Osteocyte (in vitro differentiated cells): ENCODE measurements around the gene MFAP5. TPM values are rescaled to one million over a fixed set of nuclear protein-coding genes. Genes with fewer than 3 reads are reported as not detected.

ENCODE experiments used
- DNase-seq: peaks from one replicate; pipeline ENCODE4 v3.0.0; 2021; ENCODE audit warnings: mixed read lengths; ENCODE audit not compliant: unreplicated experiment; ENCODE audit errors: extremely low spot score
- H3K27ac Mint-ChIP-seq: one replicate; pipeline ENCODE4 v1.8.0; 2021; ENCODE audit warnings: mild to moderate bottlenecking, mixed read lengths; ENCODE audit not compliant: unreplicated experiment
- H3K27me3 Mint-ChIP-seq: one replicate; pipeline ENCODE4 v1.8.0; 2021; ENCODE audit warnings: mixed read lengths; ENCODE audit not compliant: unreplicated experiment
- H3K36me3 Mint-ChIP-seq: one replicate; pipeline ENCODE4 v1.8.0; 2021; ENCODE audit warnings: mixed read lengths; ENCODE audit not compliant: unreplicated experiment
- H3K4me1 Mint-ChIP-seq: one replicate; pipeline ENCODE4 v1.8.0; 2021; ENCODE audit warnings: mixed read lengths; ENCODE audit not compliant: unreplicated experiment
- H3K4me3 Mint-ChIP-seq: one replicate; pipeline ENCODE4 v1.8.0; 2021; ENCODE audit warnings: mild to moderate bottlenecking, moderate library complexity, mixed read lengths; ENCODE audit not compliant: unreplicated experiment
- H3K9me3 Mint-ChIP-seq: one replicate; pipeline ENCODE4 v1.8.0; 2021; ENCODE audit warnings: mixed read lengths; ENCODE audit not compliant: unreplicated experiment
- CTCF ChIP-seq: fragments of 200-600 bp; sonication (generic); IDR thresholded peaks from 2 replicates; pipeline ENCODE4 v1.5.0; 2021; ENCODE audit warnings: antibody characterized with exemption, mild to moderate bottlenecking, moderate library complexity
- total RNA-seq: library from RNA; stranded (reverse); gene quantifications from 2 replicates; pipeline ENCODE4 v1.2.1, GENCODE V29; 2021

Gene MFAP5
- total RNA-seq, 1 donor from 2014 or later: not detected

GRCh38 chr12:8612629-8613028, 50.0 kb downstream of the MFAP5 start, which contains the start of gene AICDA:
Gene AICDA (minus strand): TSS chr12:8612859. CDS start chr12:8612767, 92 bp downstream.
- H3K4me1 Mint-ChIP-seq: peaks cover 8% of the 10 kb centered on the region
- no peak for TF ChIP-seq CTCF
- peaks cover under 1% of the 10 kb centered on the region for H3K27me3 Mint-ChIP-seq
- H3K9me3 Mint-ChIP-seq: no peaks in the 10 kb centered on the region
- H3K36me3 Mint-ChIP-seq: no peaks in the 10 kb centered on the region
- no peak within 1 kb of the TSS for H3K4me3 Mint-ChIP-seq
- DNase-seq: no peak
- H3K27ac Mint-ChIP-seq: no peak within 1 kb of the TSS

- peaks cover 10% of the 10 kb centered on the region for H3K27me3 Mint-ChIP-seq
- peaks cover 8% of the 10 kb centered on the region for H3K4me1 Mint-ChIP-seq
- H3K9me3 Mint-ChIP-seq: no peaks in the 10 kb centered on the region
- no peak for DNase-seq
- TF ChIP-seq CTCF: peak; percentile 73
- H3K36me3 Mint-ChIP-seq: no peaks in the 10 kb centered on the region
- H3K27ac Mint-ChIP-seq: no peak overlapping the region
- peak overlapping the region; percentile 58 for H3K4me3 Mint-ChIP-seq
Observed at GRCh38 chr12:8609061-8609570, 53.5 kb downstream of the MFAP5 start.

GRCh38 chr12:8606890-8607289, 55.7 kb downstream of the MFAP5 start:
- Mint-ChIP-seq H3K4me3 (no peak overlapping the region), H3K36me3 (no peaks in the 10 kb centered on the region), H3K27me3 (peaks cover 20% of the 10 kb centered on the region), H3K9me3 (no peaks in the 10 kb centered on the region), H3K4me1 (peaks cover 8% of the 10 kb centered on the region), H3K27ac (no peak overlapping the region)
- TF ChIP-seq CTCF: no peak
- DNase-seq: no peak

GRCh38 chr12:8605057-8605456, 57.6 kb downstream of the MFAP5 start:
- no peak overlapping the region for H3K4me3 Mint-ChIP-seq
- no peak overlapping the region for H3K27ac Mint-ChIP-seq
- peaks cover 20% of the 10 kb centered on the region for H3K27me3 Mint-ChIP-seq
- H3K36me3 Mint-ChIP-seq: no peaks in the 10 kb centered on the region
- no peaks in the 10 kb centered on the region for H3K9me3 Mint-ChIP-seq
- DNase-seq: peak; percentile 79
- H3K4me1 Mint-ChIP-seq: peaks cover 8% of the 10 kb centered on the region
- TF ChIP-seq CTCF: no peak

- H3K9me3 Mint-ChIP-seq: no peaks in the 10 kb centered on the region
- H3K4me1 Mint-ChIP-seq: peaks cover under 1% of the 10 kb centered on the region
- peaks cover 20% of the 10 kb centered on the region for H3K27me3 Mint-ChIP-seq
- DNase-seq: no peak
- no peaks in the 10 kb centered on the region for H3K36me3 Mint-ChIP-seq
- H3K27ac Mint-ChIP-seq: no peak overlapping the region
- no peak overlapping the region for H3K4me3 Mint-ChIP-seq
- no peak for TF ChIP-seq CTCF
Observed at GRCh38 chr12:8603856-8604255, 58.8 kb downstream of the MFAP5 start.
